OCI-LY3 (cell line): Measurements from ENCODE around the gene C5orf24.

Experiments used
- H2AFZ ChIP-seq: fragments of 200-600, 300-600 bp; shearing (Covaris generic); 2 replicates; pipeline ENCODE4 v1.6.0; 2014; ENCODE audit warnings: antibody characterized with exemption, low read depth, low read length
- H3K27ac ChIP-seq: fragments of 200-600, 300-600 bp; sonication (generic); 2 replicates; pipeline ENCODE4 v1.5.1; 2014; ENCODE audit warnings: mild to moderate bottlenecking, low read length, moderate library complexity, mixed read lengths
- H3K27me3 ChIP-seq: fragments of 200-600, 300-600 bp; sonication (generic); 2 replicates; pipeline ENCODE4 v1.6.1; 2014; ENCODE audit warnings: low read depth, low read length, mixed read lengths
- H3K36me3 ChIP-seq: fragments of 200-600, 300-600 bp; sonication (generic); replicated peaks from 2 replicates; pipeline ENCODE3; 2014; ENCODE audit warnings: low read depth, low read length, mixed read lengths
- H3K4me1 ChIP-seq: fragments of 300-600, 200-600 bp; sonication (generic); 2 replicates; pipeline ENCODE4 v1.6.1; 2014; ENCODE audit warnings: low read length, mixed read lengths
- H3K4me2 ChIP-seq: fragments of 200-600, 300-600 bp; sonication (generic); 2 replicates; pipeline ENCODE4 v1.6.1; 2014; ENCODE audit warnings: low read length, mixed read lengths
- H3K4me3 ChIP-seq: fragments of 300-600, 200-600 bp; sonication (generic); 2 replicates; pipeline ENCODE4 v1.5.1; 2014; ENCODE audit warnings: antibody characterized with exemption, mild to moderate bottlenecking, low read length, moderate library complexity
- H3K79me2 ChIP-seq: fragments of 300-600, 200-600 bp; shearing (Covaris generic); 2 replicates; pipeline ENCODE4 v1.6.1; 2014; ENCODE audit warnings: mild to moderate bottlenecking, low read length, mixed read lengths
- H3K9ac ChIP-seq: fragments of 300-600, 200-600 bp; shearing (Covaris generic); 2 replicates; pipeline ENCODE4 v1.6.0; 2014; ENCODE audit warnings: mild to moderate bottlenecking, low read length, moderate library complexity
- H3K9me3 ChIP-seq: fragments of 200-600, 300-600 bp; shearing (Covaris generic); 2 replicates; pipeline ENCODE4 v1.6.1; 2014; ENCODE audit warnings: low read length, mixed read lengths; ENCODE audit not compliant: insufficient read depth
- H4K20me1 ChIP-seq: fragments of 200-600, 300-600 bp; sonication (generic); 2 replicates; pipeline ENCODE4 v1.6.1; 2016; ENCODE audit warnings: low read length, mixed read lengths; ENCODE audit not compliant: insufficient read depth
- CTCF ChIP-seq: fragments of 200-600, 300-600 bp; sonication (generic); IDR thresholded peaks from 2 replicates; pipeline ENCODE4 v1.5.1; 2014; ENCODE audit warnings: antibody characterized with exemption, low read length, low read depth
- EZH2phosphoT487 ChIP-seq: fragments of 200-600 bp; shearing (Covaris generic); IDR thresholded peaks from 2 replicates; pipeline ENCODE4 v1.6.1; 2018; ENCODE audit warnings: antibody characterized with exemption, mixed run types, low read depth

Gene C5orf24

GRCh38 chr5:134857401-134857800 is 11.6 kb downstream of the C5orf24 start:
- peaks cover 23% of the 10 kb centered on the region for H3K36me3 ChIP-seq
- no peaks in the 10 kb centered on the region for H4K20me1 ChIP-seq

GRCh38 chr5:134864707-134865106 is 18.9 kb downstream of the C5orf24 start:
- H3K27ac ChIP-seq, result no peak overlapping the region
- H3K4me1 ChIP-seq, result no peaks in the 10 kb centered on the region
- no peak overlapping the region for H2AFZ ChIP-seq
- no peaks in the 10 kb centered on the region for H3K36me3 ChIP-seq
- no peaks in the 10 kb centered on the region for H3K79me2 ChIP-seq
- no peaks in the 10 kb centered on the region for H3K27me3 ChIP-seq
- no peak overlapping the region for H3K9ac ChIP-seq
- no peak for TF ChIP-seq EZH2phosphoT487
- TF ChIP-seq CTCF, result no peak
- H3K4me3 ChIP-seq, result no peak overlapping the region
- H3K4me2 ChIP-seq, result no peak overlapping the region
- H3K9me3 ChIP-seq, result no peaks in the 10 kb centered on the region
- H4K20me1 ChIP-seq, result no peaks in the 10 kb centered on the region

More at GRCh38 chr5:134857401-134857800, 11.6 kb downstream of the C5orf24 start:
- Histone ChIP-seq H3K4me3 (no peak overlapping the region), H3K27ac (no peak overlapping the region), H3K9ac (no peak overlapping the region), H3K4me2 (no peak overlapping the region), H2AFZ (no peak overlapping the region), H3K9me3 (no peaks in the 10 kb centered on the region), H3K4me1 (no peaks in the 10 kb centered on the region), H3K79me2 (peaks cover 29% of the 10 kb centered on the region), H3K27me3 (no peaks in the 10 kb centered on the region)
- TF ChIP-seq CTCF (no peak), EZH2phosphoT487 (no peak)

- TF ChIP-seq CTCF (no peak), EZH2phosphoT487 (no peak)
- Histone ChIP-seq H3K4me3 (peak overlapping the region; percentile 90), H3K9ac (peak overlapping the region; percentile 92), H4K20me1 (no peaks in the 10 kb centered on the region), H3K27ac (peak overlapping the region; percentile 65), H3K4me1 (peaks cover 8% of the 10 kb centered on the region), H3K9me3 (no peaks in the 10 kb centered on the region), H3K36me3 (peaks cover 3% of the 10 kb centered on the region), H3K79me2 (peaks cover 38% of the 10 kb centered on the region), H2AFZ (peak overlapping the region; percentile 87), H3K4me2 (peak overlapping the region; percentile 85), H3K27me3 (no peaks in the 10 kb centered on the region)
Observed at GRCh38 chr5:134873494-134873893, 27.7 kb downstream of the C5orf24 start.

- Histone ChIP-seq H2AFZ (peak within 1 kb of the TSS; percentile 87), H3K27me3 (no peaks in the 10 kb centered on the region), H3K4me2 (peak within 1 kb of the TSS; percentile 85), H3K27ac (peak within 1 kb of the TSS; percentile 65), H3K4me3 (peak within 1 kb of the TSS; percentile 90), H3K4me1 (peaks cover 8% of the 10 kb centered on the region), H3K9me3 (no peaks in the 10 kb centered on the region), H3K36me3 (peaks cover 3% of the 10 kb centered on the region), H4K20me1 (no peaks in the 10 kb centered on the region), H3K79me2 (peaks cover 43% of the 10 kb centered on the region), H3K9ac (peak within 1 kb of the TSS; percentile 92)
- TF ChIP-seq CTCF (no peak), EZH2phosphoT487 (no peak)
Observed at GRCh38 chr5:134873987-134874830, 28.4 kb downstream of the C5orf24 start, which contains the start of gene TXNDC15. TXNDC15 (plus strand) TSS chr5:134874371; CDS start chr5:134874428, 57 bp downstream.
